ENCODE measurements around the gene OTOG. TPM values are rescaled to one million over a fixed set of nuclear protein-coding genes. Genes with fewer than 3 reads are reported as not detected.

OTOG gene
- total and polyA plus RNA-seq, 11 donors, result not detected

GRCh38 chr11:17574141-17575091 is 27.4 kb downstream of the OTOG start:
- no peaks in the 10 kb centered on the region for H3K4me1 ChIP-seq
- DNase-seq, result peak in 1 of 5 donors; percentile 9
- intact Hi-C loops (cut with DNase I), result no loop called here

GRCh38 chr11:17575431-17576425 is 28.7 kb downstream of the OTOG start:
- ATAC-seq (no peak), DNase-seq (peak in 1 of 5 donors; percentile 7)
- Histone ChIP-seq H3K4me1 (no peaks in the 10 kb centered on the region), H3K4me3 (no peak overlapping the region), H3K27ac (no peak overlapping the region), H3K36me3 (no peaks in the 10 kb centered on the region), H3K27me3 (no peaks in the 10 kb centered on the region), H3K9me3 (no peaks in the 10 kb centered on the region)
- intact Hi-C loops (cut with DNase I), result no loop called here
- 84 to 89% (median 88%) methylated on average over 15 to 16 of the region's 16 CpGs for WGBS, 4 donors
- TF ChIP-seq, protein P1, sequence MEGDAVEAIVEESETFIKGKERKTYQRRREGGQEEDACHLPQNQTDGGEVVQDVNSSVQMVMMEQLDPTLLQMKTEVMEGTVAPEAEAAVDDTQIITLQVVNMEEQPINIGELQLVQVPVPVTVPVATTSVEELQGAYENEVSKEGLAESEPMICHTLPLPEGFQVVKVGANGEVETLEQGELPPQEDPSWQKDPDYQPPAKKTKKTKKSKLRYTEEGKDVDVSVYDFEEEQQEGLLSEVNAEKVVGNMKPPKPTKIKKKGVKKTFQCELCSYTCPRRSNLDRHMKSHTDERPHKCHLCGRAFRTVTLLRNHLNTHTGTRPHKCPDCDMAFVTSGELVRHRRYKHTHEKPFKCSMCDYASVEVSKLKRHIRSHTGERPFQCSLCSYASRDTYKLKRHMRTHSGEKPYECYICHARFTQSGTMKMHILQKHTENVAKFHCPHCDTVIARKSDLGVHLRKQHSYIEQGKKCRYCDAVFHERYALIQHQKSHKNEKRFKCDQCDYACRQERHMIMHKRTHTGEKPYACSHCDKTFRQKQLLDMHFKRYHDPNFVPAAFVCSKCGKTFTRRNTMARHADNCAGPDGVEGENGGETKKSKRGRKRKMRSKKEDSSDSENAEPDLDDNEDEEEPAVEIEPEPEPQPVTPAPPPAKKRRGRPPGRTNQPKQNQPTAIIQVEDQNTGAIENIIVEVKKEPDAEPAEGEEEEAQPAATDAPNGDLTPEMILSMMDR (IDR thresholded peaks at IDR 0.05), result no peak
- TF ChIP-seq POLR2A (IDR thresholded peaks at IDR 0.05), result no peak

More at GRCh38 chr11:17574141-17575091, 27.4 kb downstream of the OTOG start:
- no peaks in the 10 kb centered on the region for H3K9me3 ChIP-seq
- no peaks in the 10 kb centered on the region for H3K27me3 ChIP-seq
- no peak for ATAC-seq
- no peaks in the 10 kb centered on the region for H3K36me3 ChIP-seq
- 85 to 93% (median 86%) methylated on average over 1 to 9 of the region's 9 CpGs for WGBS, 4 donors
- TF ChIP-seq, protein P1 (IDR thresholded peaks at IDR 0.05), result no peak
- TF ChIP-seq POLR2A (IDR thresholded peaks at IDR 0.05), result no peak
- H3K4me3 ChIP-seq, result no peak overlapping the region
- H3K27ac ChIP-seq, result no peak overlapping the region

DNA sequence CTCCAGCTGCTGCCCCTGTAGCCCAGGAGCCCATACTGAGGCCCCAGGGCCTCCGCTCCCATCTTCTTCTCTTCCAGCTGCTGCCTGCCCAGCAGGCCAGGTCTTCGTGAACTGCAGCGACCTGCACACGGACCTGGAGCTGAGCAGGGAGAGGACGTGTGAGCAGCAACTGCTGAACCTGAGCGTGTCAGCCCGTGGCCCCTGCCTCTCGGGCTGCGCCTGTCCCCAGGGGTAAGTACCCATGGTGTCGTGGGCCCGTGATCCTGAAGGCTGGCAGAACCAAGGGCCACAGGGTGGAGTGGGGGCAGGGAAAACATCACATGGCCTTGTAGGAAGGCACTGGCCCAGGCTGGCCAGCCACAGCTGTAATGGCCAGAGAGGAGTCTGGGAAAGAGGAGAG is 31.2 kb downstream of the OTOG start:
- peaks cover 0 to 4% (median 0%) of the 10 kb centered on the region in 12 donors for H3K9me3 ChIP-seq
- 90 to 100% (median 91%) methylated on average over 1 to 11 of the region's 11 CpGs for WGBS, 4 donors
- H3K27ac ChIP-seq, result no peak overlapping the region
- H3K36me3 ChIP-seq, result no peaks in the 10 kb centered on the region
- no peak overlapping the region for H3K4me3 ChIP-seq
- no peak for TF ChIP-seq POLR2A (IDR thresholded peaks at IDR 0.05)
- TF ChIP-seq, protein P1 (IDR thresholded peaks at IDR 0.05), result no peak
- no peaks in the 10 kb centered on the region for H3K27me3 ChIP-seq
- intact Hi-C loops (cut with DNase I), result no loop called here
- ATAC-seq (peak in 1 of 4 donors; percentile 10), DNase-seq (peak in 1 of 5 donors; percentile 8)
- no peaks in the 10 kb centered on the region for H3K4me1 ChIP-seq
